WTC11 (cell line): Measurements from ENCODE around the gene IGF2BP1.

Experiments used
- ATF6 ChIP-seq: sonication (generic); formaldehyde crosslinking; IDR thresholded peaks from 2 replicates; pipeline ENCODE4 v1.8.1; 2023; ENCODE audit warnings: mild to moderate bottlenecking, missing genetic modification reagents
- CBFB ChIP-seq: sonication (generic); formaldehyde crosslinking; IDR thresholded peaks from 2 replicates; pipeline ENCODE4 v1.8.1; 2022; ENCODE audit warnings: mild to moderate bottlenecking, low read depth, missing genetic modification reagents
- CDX4 ChIP-seq: fragments of 250-450 bp; sonication (Bioruptor Pico); IDR thresholded peaks from 2 replicates; pipeline ENCODE4 v1.9.0; 2021; ENCODE audit warnings: moderate library complexity, mild to moderate bottlenecking, inconsistent platforms, borderline replicate concordance
- CTCF ChIP-seq: fragments of 200-600 bp; IDR thresholded peaks from 2 replicates; pipeline ENCODE4 v1.8.0; 2022; ENCODE audit warnings: antibody characterized with exemption
- JUN ChIP-seq: sonication (generic); formaldehyde crosslinking; IDR thresholded peaks from 2 replicates; pipeline ENCODE4 v1.8.0; 2023; ENCODE audit warnings: mild to moderate bottlenecking, missing genetic modification reagents
- NFYB ChIP-seq: sonication (generic); formaldehyde crosslinking; conservative IDR thresholded peaks from 2 replicates; pipeline ENCODE4 v1.8.0; 2022; ENCODE audit warnings: low read depth, missing genetic modification reagents
- RORB ChIP-seq: fragments of 250-450 bp; sonication (Bioruptor Pico); IDR thresholded peaks from 2 replicates; pipeline ENCODE4 v1.9.0; 2021; ENCODE audit warnings: mild to moderate bottlenecking
- ZNF232 ChIP-seq: sonication (generic); formaldehyde crosslinking; IDR thresholded peaks from 2 replicates; pipeline ENCODE4 v1.8.0; 2022; ENCODE audit warnings: mild to moderate bottlenecking, missing genetic modification reagents
- TF ChIP-seq, protein P1 (sequence below): sonication (generic); formaldehyde crosslinking; IDR thresholded peaks from 2 replicates; pipeline ENCODE4 v1.8.1; 2022; ENCODE audit warnings: mild to moderate bottlenecking, missing genetic modification reagents, moderate library complexity, borderline replicate concordance

DNA sequence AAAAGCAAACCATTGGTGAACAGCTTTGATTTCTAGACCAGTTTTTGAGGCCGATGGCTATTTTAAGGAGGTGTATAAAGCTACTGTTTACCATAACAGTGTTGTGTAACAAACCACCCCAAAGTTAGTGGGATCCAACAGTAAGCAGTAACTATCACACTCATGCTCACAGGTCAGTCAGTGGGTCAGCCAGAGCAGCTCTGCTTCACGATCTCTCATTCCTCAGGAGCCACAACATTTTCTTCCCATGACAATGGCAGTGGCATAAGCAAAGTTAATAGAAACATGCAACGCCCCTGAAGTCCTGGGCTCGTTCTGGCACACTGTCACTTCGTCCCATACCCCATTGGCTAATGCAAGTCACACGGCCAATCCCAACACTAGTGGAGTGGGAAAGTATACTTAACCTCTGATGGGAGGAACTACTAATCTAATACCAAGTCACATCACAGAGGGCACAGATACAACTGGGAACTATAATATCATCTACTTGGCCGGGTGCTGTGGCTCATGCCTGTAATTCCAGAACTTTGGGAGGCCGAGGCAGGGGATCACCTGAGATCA is 107.4 kb downstream of the IGF2BP1 start:
- no peak for TF ChIP-seq CTCF
- no peak for TF ChIP-seq RORB
- no peak for TF ChIP-seq NFYB (CRISPR knock-in tag)
- TF ChIP-seq, protein P1, sequence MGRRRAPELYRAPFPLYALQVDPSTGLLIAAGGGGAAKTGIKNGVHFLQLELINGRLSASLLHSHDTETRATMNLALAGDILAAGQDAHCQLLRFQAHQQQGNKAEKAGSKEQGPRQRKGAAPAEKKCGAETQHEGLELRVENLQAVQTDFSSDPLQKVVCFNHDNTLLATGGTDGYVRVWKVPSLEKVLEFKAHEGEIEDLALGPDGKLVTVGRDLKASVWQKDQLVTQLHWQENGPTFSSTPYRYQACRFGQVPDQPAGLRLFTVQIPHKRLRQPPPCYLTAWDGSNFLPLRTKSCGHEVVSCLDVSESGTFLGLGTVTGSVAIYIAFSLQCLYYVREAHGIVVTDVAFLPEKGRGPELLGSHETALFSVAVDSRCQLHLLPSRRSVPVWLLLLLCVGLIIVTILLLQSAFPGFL (CRISPR knock-in tag): no peak
- no peak for TF ChIP-seq CDX4 (CRISPR knock-in tag)
- TF ChIP-seq CBFB: no peak
- no peak for TF ChIP-seq ATF6 (CRISPR knock-in tag)
- TF ChIP-seq JUN: no peak
- TF ChIP-seq ZNF232 (CRISPR knock-in tag): no peak
